A549 treated with GW870086 at 1 μM for 4 hours (cell line): ENCODE data around the gene RHBDL3. TPM values are rescaled to one million over a fixed set of nuclear protein-coding genes. Genes with fewer than 3 reads are reported as not detected.

Source experiments
- total RNA-seq: library from RNA; stranded (reverse); fragments of 200-300 nt; extraction: Qiagen RNA extraction; gene quantifications from 5 replicates; pipeline ENCODE4 v1.2.3, GENCODE V29; 2022; ENCODE audit warnings: low read depth

The RHBDL3 gene, protein sequence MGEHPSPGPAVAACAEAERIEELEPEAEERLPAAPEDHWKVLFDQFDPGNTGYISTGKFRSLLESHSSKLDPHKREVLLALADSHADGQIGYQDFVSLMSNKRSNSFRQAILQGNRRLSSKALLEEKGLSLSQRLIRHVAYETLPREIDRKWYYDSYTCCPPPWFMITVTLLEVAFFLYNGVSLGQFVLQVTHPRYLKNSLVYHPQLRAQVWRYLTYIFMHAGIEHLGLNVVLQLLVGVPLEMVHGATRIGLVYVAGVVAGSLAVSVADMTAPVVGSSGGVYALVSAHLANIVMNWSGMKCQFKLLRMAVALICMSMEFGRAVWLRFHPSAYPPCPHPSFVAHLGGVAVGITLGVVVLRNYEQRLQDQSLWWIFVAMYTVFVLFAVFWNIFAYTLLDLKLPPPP
- total RNA-seq = 3.3 to 5.5 TPM (median 4.9 TPM) in 5 replicates

DNA sequence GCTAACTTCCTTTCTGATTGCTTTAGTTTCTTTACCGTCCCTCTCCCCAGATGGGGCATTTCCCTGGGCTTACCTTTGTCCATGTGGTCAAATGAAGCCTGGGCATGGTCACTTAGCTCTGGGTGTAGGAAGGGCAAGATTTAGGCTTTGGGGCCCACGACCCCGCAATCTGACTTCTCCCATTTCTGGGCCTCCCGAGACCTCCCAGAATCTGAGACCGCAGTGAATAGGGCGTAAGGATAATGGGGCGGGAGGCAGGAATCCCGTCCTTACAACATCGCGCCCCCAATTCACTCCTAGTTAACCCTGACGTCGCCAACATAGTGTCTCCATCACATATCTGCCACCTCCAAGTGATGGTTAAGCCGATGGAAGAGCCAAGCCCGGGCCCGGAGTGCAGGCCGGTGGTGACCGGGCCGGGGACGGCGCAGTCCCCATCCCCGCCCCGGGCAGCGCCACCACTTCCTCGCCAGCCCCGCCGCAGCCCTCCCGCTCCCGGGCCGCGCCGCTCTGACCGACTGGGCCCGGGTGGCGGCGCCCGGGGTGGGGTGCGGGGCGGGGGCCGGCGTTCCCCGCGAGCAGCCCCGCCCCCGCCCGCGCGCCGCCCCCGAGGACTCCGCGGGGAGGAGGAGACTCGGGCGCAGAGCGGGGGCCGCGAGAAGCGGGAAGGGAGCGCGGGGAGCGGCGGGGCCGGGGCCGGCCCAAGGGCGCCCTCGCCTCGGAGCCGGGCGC is at the start of gene RHBDL3:
Gene RHBDL3, plus strand, starts transcription at position 641 of the 732 bp plus-strand sequence. CDS start 358 bp downstream, outside the sequence.

DNA sequence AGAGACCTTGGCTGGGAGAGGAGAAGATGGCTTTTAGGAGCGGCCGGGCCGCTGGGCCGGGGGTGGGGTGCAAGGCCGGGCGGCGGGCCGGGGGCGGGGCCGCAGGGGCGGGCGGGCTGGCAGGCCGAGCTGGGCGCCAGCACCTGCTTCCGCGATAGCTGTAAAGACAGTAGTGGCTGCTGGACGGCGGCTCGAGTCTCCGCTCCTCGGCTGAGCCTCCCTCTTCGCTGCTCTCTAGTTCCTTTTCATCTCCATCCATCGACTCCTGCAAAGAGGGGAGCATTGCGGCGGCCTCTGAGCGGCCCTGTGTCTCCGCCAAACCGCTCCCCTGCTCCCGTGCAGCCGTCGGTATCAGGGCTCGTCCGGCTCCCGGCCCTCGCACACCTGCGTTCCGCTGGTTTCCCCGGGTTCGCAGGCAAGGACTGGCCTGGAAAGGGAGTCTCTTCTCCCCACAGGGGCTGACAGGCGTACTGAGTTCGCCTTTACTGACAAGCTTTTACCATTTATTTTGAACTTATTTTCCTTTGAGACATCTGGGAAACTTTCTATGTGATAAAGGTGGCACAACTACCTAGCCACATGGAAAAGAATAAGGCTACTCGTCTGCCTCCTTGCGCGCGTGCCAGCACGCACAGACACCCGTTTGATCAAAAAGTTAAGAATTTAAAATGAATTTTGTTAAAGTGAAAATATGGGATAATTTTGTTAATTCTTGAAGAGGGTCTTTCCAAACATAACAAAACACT is 76.4 kb downstream of the RHBDL3 start, which contains the start of gene C17orf75:
Gene C17orf75, minus strand, starts transcription at position 317 of the 746 bp plus-strand sequence. Its CDS starts 34 bp downstream, at position 283.

DNA sequence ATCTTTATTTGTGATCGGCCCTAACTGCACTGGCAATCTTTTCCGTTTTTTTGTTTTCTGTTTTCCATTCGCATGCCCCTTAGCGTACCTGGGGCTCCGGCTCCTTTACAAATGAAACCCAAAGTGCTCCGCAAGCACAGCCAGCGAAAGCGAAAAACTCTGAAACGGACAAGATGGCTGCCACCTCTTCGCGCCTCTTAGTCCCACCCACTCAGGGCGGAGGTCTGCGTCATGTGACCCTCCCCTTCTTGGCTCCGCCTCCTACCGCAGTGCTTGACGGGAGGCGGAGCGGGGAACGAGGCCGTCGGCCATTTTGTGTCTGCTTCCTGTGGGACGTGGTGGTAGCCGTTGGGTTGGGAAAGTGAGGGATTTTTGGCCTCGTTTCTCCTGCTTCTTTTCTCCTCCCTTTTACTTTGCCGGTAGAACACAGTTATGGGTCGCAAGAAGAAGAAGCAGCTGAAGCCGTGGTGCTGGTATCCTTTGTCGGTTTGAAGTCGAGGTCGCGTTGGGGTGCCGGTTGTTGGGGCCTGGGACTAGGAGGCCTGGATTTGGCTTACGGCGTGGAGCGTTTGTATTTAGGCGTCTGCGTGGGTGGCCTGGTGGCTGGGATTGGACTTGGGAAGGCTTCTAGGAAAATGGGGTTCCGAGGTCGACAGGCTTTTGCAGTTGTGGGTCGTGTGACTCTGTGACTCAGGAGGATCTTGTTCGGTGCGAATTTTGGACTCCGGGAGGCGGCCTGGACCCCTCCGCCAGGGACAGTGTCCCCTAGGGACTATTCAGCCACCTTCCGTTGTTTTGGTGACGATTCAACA is 84.4 kb downstream of the RHBDL3 start, which contains the start of gene ZNF207:
Gene ZNF207, plus strand, starts transcription at position 304 of the 812 bp plus-strand sequence. Its CDS starts 129 bp downstream, at position 433.

Other genes with a start within 250 kb of the RHBDL3 start
- 17.3 to 26.9 TPM (median 24.1 TPM) in 5 replicates for gene RHOT1, start 123.3 kb upstream of the RHBDL3 start, total RNA-seq
- gene C17orf75, start 76.3 kb downstream of the RHBDL3 start, total RNA-seq = 26.2 to 34.5 TPM (median 28.2 TPM) in 5 replicates
- 210 to 235 TPM (median 232 TPM) in 5 replicates for gene ZNF207, start 84.3 kb downstream of the RHBDL3 start, total RNA-seq
- gene PSMD11, start 178.7 kb downstream of the RHBDL3 start, total RNA-seq = 173 to 206 TPM (median 190 TPM) in 5 replicates
- gene CDK5R1, start 221.2 kb downstream of the RHBDL3 start, total RNA-seq = 4.4 to 5.0 TPM (median 4.7 TPM) in 5 replicates